HCT116 (cell line): ENCODE data around the gene SNX9. TPM values are rescaled to one million over a fixed set of nuclear protein-coding genes. Genes with fewer than 3 reads are reported as not detected.

Experiments
- ATAC-seq: fragments of 200-7000 bp; cut with Tn5 transposase; 2 replicates; pipeline ENCODE4 v1.9.1; 2020; ENCODE audit warnings: mild to moderate bottlenecking, moderate library complexity
- BruUV-seq: library from RNA; stranded (reverse); fragments of 400-500 nt; replicated peaks from 2 replicates; lab custom pipeline; 2021; lab: Mats Ljungman, UMichigan
- CTCF ChIA-PET: fragments of 300-600 bp; sonication (Branson Sonifier 250); formaldehyde crosslinking; loops from one replicate; lab custom pipeline; 2021; ENCODE audit warnings: antibody characterized with exemption; lab: Charles Lee
- POLR2A ChIA-PET: fragments of 300-600, 350-600 bp; sonication (Branson Sonifier 250); formaldehyde crosslinking; loops from one replicate; lab custom pipeline; 2021; ENCODE audit warnings: antibody characterized with exemption; lab: Charles Lee
- RAD21 ChIA-PET, 2 experiments: fragments of 300-600 bp; sonication (Branson Sonifier 250); formaldehyde crosslinking; loops; one replicate each; lab custom pipeline; 2023; ENCODE audit warnings: low total read pairs in 2 of 2; ENCODE audit not compliant: uncharacterized antibody in 2 of 2, unreplicated experiment in 2 of 2, low non-redundant PET in 1 of 2; lab: Charles Lee
- DNase-seq: peaks from one replicate; pipeline ENCODE4 v3.0.0-alpha.2; 2010; ENCODE audit warnings: low read depth, low spot score
- H2AFZ ChIP-seq: fragments of 200-600 bp; shearing (Covaris generic), sonication (generic); 2 replicates; pipeline ENCODE4 v1.6.1; 2017; ENCODE audit warnings: low read depth, mixed run types, mixed read lengths, antibody characterized with exemption, low read length; ENCODE audit not compliant: poor library complexity, severe bottlenecking
- H3K27ac ChIP-seq: 2 replicates; pipeline ENCODE4 v1.5.1; 2012; ENCODE audit warnings: low read depth, low read length
- H3K27me3 ChIP-seq: fragments of 200-600 bp; sonication (generic); 2 replicates; pipeline ENCODE4 v1.6.1; 2016; ENCODE audit warnings: mixed run types, low read length, mixed read lengths; ENCODE audit not compliant: insufficient read depth
- H3K36me3 ChIP-seq, 2 experiments: fragments of 200-500 bp in 1 of 2; fragments of 200-600 bp in 1 of 2; sonication (Bioruptor generic) in 1 of 2; sonication (generic) in 1 of 2; 2 replicates each; pipeline versions ENCODE4 v1.5.1 to v1.6.1; 2014 to 2016; ENCODE audit warnings: low read length in 2 of 2, inconsistent platforms in 1 of 2, mixed read lengths in 1 of 2, mixed run types in 1 of 2; ENCODE audit not compliant: insufficient read depth in 2 of 2, control insufficient read depth in 1 of 2
- H3K4me1 ChIP-seq, 2 experiments: fragments of 200-600 bp in 1 of 2; sonication (generic) in 1 of 2; 2 replicates each; pipeline versions ENCODE4 v1.5.1 to v1.6.1; 2012 to 2017; ENCODE audit warnings: low read length in 2 of 2, inconsistent platforms in 1 of 2, mild to moderate bottlenecking in 1 of 2, mixed read lengths in 1 of 2, mixed run types in 1 of 2, moderate library complexity in 1 of 2; ENCODE audit not compliant: insufficient read depth in 2 of 2, control insufficient read depth in 1 of 2
- H3K4me2 ChIP-seq: fragments of 200-600 bp; sonication (generic); 2 replicates; pipeline ENCODE4 v1.6.1; 2017; ENCODE audit warnings: mixed run types, low read length, mixed read lengths
- H3K4me3 ChIP-seq, 2 experiments: fragments of 200-600 bp in 1 of 2; sonication (generic) in 1 of 2; replicated peaks in 1 of 2; 2 replicates each; pipeline ENCODE4 v1.5.1; 2011 to 2016; ENCODE audit warnings: low read length in 2 of 2, control low read depth in 1 of 2, low read depth in 1 of 2, mild to moderate bottlenecking in 1 of 2, mixed read lengths in 1 of 2, mixed run types in 1 of 2
- H3K79me2 ChIP-seq: fragments of 200-600 bp; sonication (generic); 2 replicates; pipeline ENCODE4 v1.6.1; 2017; ENCODE audit warnings: mild to moderate bottlenecking, mixed run types, low read length, moderate library complexity, mixed read lengths; ENCODE audit not compliant: insufficient read depth
- H3K9ac ChIP-seq: fragments of 200-600 bp; sonication (generic); 2 replicates; pipeline ENCODE4 v1.6.1; 2016; ENCODE audit warnings: low read length, mixed read lengths
- H3K9me2 ChIP-seq: fragments of 200-600 bp; sonication (generic), shearing (Covaris generic); 2 replicates; pipeline ENCODE4 v1.6.1; 2017; ENCODE audit warnings: mixed run types, mild to moderate bottlenecking, moderate library complexity; ENCODE audit not compliant: insufficient read depth
- H3K9me3 ChIP-seq, 2 experiments: fragments of 200-500 bp in 1 of 2; fragments of 200-600 bp in 1 of 2; sonication (Bioruptor generic) in 1 of 2; sonication (generic) in 1 of 2; 2 replicates each; pipeline ENCODE4 v1.6.1; 2014 to 2017; ENCODE audit warnings: low read length in 2 of 2, mixed read lengths in 2 of 2, inconsistent platforms in 1 of 2, low read depth in 1 of 2, mild to moderate bottlenecking in 1 of 2, mixed run types in 1 of 2, moderate library complexity in 1 of 2; ENCODE audit not compliant: control insufficient read depth in 1 of 2, insufficient read depth in 1 of 2
- H4K20me1 ChIP-seq: fragments of 200-600 bp; sonication (generic), shearing (Covaris generic); 2 replicates; pipeline ENCODE4 v1.6.1; 2017; ENCODE audit warnings: mixed run types, mild to moderate bottlenecking, moderate library complexity; ENCODE audit not compliant: insufficient read depth
- CEBPB ChIP-seq: IDR thresholded peaks from 2 replicates; pipeline ENCODE4 v1.6.1; 2012; ENCODE audit warnings: low read depth
- ELF1 ChIP-seq: IDR thresholded peaks from 2 replicates; pipeline ENCODE4 v1.6.1; 2012; ENCODE audit warnings: low read depth, borderline replicate concordance
- EZH2 ChIP-seq: fragments of 200-600 bp; sonication (generic); IDR thresholded peaks from 2 replicates; pipeline ENCODE4 v1.6.1; 2017; ENCODE audit warnings: antibody characterized with exemption, mixed run types
- EZH2phosphoT487 ChIP-seq: fragments of 200-600 bp; IDR thresholded peaks from 2 replicates; pipeline ENCODE4 v1.6.1; 2018; ENCODE audit warnings: antibody characterized with exemption, borderline replicate concordance
- FOSL1 ChIP-seq: IDR thresholded peaks from 2 replicates; pipeline ENCODE4 v1.6.1; 2012; ENCODE audit warnings: low read depth
- JUND ChIP-seq: IDR thresholded peaks from 2 replicates; pipeline ENCODE4 v1.6.1; 2012
- SP1 ChIP-seq: IDR thresholded peaks from 2 replicates; pipeline ENCODE4 v1.6.1; 2012; ENCODE audit warnings: low read depth
- SRF ChIP-seq: IDR thresholded peaks from 2 replicates; pipeline ENCODE4 v1.6.1; 2012; ENCODE audit warnings: low read depth
- TCF7L2 ChIP-seq: IDR thresholded peaks from 2 replicates; pipeline ENCODE4 v1.7.0; 2011; ENCODE audit warnings: borderline replicate concordance, inconsistent platforms; ENCODE audit not compliant: insufficient read depth, insufficient read length; ENCODE audit errors: extremely low read depth
- YY1 ChIP-seq: IDR thresholded peaks from 2 replicates; pipeline ENCODE4 v1.6.1; 2011; ENCODE audit warnings: low read length, low read depth, moderate library complexity, mild to moderate bottlenecking; ENCODE audit not compliant: insufficient replicate concordance; ENCODE audit errors: extremely low read depth
- intact Hi-C: fragments of 100-400 bp; cut with micrococcal nuclease; formaldehyde crosslinking; loops from 2 replicates; pipeline ENCODE4 v1.10.0; 2022
- total RNA-seq: library from RNA; stranded (reverse); gene quantifications from one replicate; pipeline ENCODE4 v1.2.1, GENCODE V29; 2021; ENCODE audit not compliant: unreplicated experiment
- TF ChIP-seq, protein P1 (sequence below): IDR thresholded peaks from 2 replicates; pipeline ENCODE4 v1.6.1; 2012
- TF ChIP-seq, protein P2 (sequence below), 3 experiments: fragments of 200-600 bp in 1 of 3; sonication (generic) in 1 of 3; IDR thresholded peaks in 2 of 3; conservative IDR thresholded peaks in 1 of 3; 2 replicates each; pipeline ENCODE4 v1.5.1; 2012 to 2017; ENCODE audit warnings: low read depth in 2 of 3, low read length in 2 of 3, antibody characterized with exemption in 1 of 3, borderline replicate concordance in 1 of 3, control low read depth in 1 of 3, mild to moderate bottlenecking in 1 of 3, mixed read lengths in 1 of 3, mixed run types in 1 of 3, moderate library complexity in 1 of 3; ENCODE audit not compliant: insufficient read depth in 1 of 3

Gene SNX9
- total RNA-seq, 1 experiment from 2014 or later, result 42.5 TPM

DNA sequence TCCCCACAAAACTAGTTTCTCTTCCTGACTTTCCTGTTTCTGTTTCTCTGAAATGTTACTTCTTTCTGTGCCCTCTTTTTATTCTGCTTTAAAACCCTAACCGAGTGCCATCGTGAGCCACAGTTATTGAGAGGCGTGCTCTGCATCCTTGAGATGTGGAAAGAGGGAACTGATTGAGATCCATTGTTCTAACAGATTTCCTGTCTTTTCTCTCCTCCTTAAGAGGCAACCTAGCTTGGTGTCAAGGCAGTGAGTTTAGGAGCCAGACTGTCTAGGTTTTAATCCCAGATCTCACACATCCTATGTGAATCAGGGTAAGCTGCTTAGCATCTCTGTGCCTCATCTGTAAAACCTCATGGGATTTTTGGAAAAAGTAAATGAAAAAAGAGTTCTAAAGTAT lies 57.5 kb downstream of the SNX9 start:
- ChIA-PET RAD21 (no interaction called here), CTCF (interaction anchor here (1.2 kb wide), 1 partner anchor 117 kb away, joined by 3 read pairs; no protein-coding TSS in a partner anchor)
- ATAC-seq, result no peak
- Histone ChIP-seq H3K36me3 (peaks cover 5 to 6% of the 10 kb centered on the region in 2 experiments; a peak in 3 of 4 replicates), H3K27me3 (no peaks in the 10 kb centered on the region), H3K9me3 (no peaks in the 10 kb centered on the region), H3K9me2 (no peaks in the 10 kb centered on the region), H3K4me1 (no peaks in the 10 kb centered on the region), H4K20me1 (no peaks in the 10 kb centered on the region), H3K79me2 (no peaks in the 10 kb centered on the region), H3K4me2 (no peak overlapping the region), H2AFZ (no peak overlapping the region), H3K4me3 (no peak overlapping the region), H3K9ac (no peak overlapping the region)
- no TSS peak for BruUV-seq
- intact Hi-C loops, result no loop called here
- TF ChIP-seq CEBPB, result no peak
- no peak for TF ChIP-seq EZH2
- no peak for TF ChIP-seq JUND
- TF ChIP-seq TCF7L2, result no peak
- TF ChIP-seq, protein P1, sequence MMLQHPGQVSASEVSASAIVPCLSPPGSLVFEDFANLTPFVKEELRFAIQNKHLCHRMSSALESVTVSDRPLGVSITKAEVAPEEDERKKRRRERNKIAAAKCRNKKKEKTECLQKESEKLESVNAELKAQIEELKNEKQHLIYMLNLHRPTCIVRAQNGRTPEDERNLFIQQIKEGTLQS, result no peak
- TF ChIP-seq YY1, result no peak
- no peak for TF ChIP-seq EZH2phosphoT487
- TF ChIP-seq, protein P2, sequence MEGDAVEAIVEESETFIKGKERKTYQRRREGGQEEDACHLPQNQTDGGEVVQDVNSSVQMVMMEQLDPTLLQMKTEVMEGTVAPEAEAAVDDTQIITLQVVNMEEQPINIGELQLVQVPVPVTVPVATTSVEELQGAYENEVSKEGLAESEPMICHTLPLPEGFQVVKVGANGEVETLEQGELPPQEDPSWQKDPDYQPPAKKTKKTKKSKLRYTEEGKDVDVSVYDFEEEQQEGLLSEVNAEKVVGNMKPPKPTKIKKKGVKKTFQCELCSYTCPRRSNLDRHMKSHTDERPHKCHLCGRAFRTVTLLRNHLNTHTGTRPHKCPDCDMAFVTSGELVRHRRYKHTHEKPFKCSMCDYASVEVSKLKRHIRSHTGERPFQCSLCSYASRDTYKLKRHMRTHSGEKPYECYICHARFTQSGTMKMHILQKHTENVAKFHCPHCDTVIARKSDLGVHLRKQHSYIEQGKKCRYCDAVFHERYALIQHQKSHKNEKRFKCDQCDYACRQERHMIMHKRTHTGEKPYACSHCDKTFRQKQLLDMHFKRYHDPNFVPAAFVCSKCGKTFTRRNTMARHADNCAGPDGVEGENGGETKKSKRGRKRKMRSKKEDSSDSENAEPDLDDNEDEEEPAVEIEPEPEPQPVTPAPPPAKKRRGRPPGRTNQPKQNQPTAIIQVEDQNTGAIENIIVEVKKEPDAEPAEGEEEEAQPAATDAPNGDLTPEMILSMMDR (IDR thresholded peaks at IDR 0.05 in 2 of 3, conservative IDR thresholded peaks at IDR 0.05 in 1 of 3; ENCODE audit: borderline replicate concordance in 1 of 3, insufficient read depth in 1 of 3, low read depth in 2 of 3, low read length in 2 of 3), result no peak
- TF ChIP-seq SP1, result no peak
- TF ChIP-seq SRF, result no peak
- TF ChIP-seq ELF1, result no peak
- TF ChIP-seq FOSL1, result no peak
- TF ChIP-seq, all 23 proteins: peak for 0
- H3K27ac ChIP-seq, result no peak overlapping the region
- no peak for DNase-seq
- POLR2A ChIA-PET, result no interaction called here
